Stomach smooth muscle (tissue), 2 donors: ENCODE results near the gene PMPCA.
"Not testable (repeated sequence)": the region's sequence is repeated elsewhere in the genome, so short reads cannot be mapped to it uniquely, and the experiment has no call there.

Source experiments
- H3K27ac ChIP-seq: one replicate; pipeline ENCODE4 v1.7.0; 2013; ENCODE audit warnings: mild to moderate bottlenecking, low read length, inconsistent platforms
- H3K27me3 ChIP-seq, 2 donors: one replicate each; pipeline ENCODE4 v1.7.0; 2013; ENCODE audit warnings: low read length in 2 of 2; ENCODE audit not compliant: insufficient read depth in 2 of 2, control insufficient read depth in 1 of 2
- H3K36me3 ChIP-seq, 2 donors: one replicate each; pipeline ENCODE4 v1.7.0; 2013; ENCODE audit warnings: low read length in 2 of 2; ENCODE audit not compliant: control insufficient read depth in 2 of 2, insufficient read depth in 2 of 2
- H3K4me1 ChIP-seq: one replicate; pipeline ENCODE4 v1.7.0; 2013; ENCODE audit warnings: low read length; ENCODE audit not compliant: control insufficient read depth, insufficient read depth
- H3K4me3 ChIP-seq, 2 donors: one replicate each; pipeline ENCODE4 v1.7.0; 2013; ENCODE audit warnings: low read length in 2 of 2
- H3K9ac ChIP-seq, 2 donors: one replicate each; pipeline ENCODE4 v1.7.0; 2013; ENCODE audit warnings: low read length in 2 of 2, mild to moderate bottlenecking in 1 of 2
- H3K9me3 ChIP-seq, 2 donors: one replicate each; pipeline ENCODE4 v1.7.0; 2013; ENCODE audit warnings: low read length in 2 of 2; ENCODE audit not compliant: control insufficient read depth in 2 of 2
- donor health status: healthy.
- donor health status: Pancreatic carcinoma.

PMPCA gene

DNA sequence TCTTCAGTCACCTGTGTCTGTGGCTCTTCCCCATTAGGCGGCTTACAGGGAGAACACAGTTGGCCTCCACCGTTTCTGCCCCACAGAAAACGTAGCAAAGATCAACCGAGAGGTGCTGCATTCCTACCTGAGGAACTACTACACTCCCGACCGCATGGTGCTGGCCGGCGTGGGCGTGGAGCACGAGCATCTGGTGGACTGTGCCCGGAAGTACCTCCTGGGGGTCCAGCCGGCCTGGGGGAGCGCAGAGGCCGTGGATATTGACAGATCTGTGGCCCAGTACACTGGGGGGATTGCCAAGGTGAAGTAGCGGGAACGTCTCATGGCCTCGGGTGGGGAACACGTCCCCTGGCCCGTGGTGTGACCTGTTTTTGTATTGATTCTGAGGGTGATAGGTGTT is 6.5 kb downstream of the PMPCA start:
- H3K36me3 ChIP-seq: peaks cover 62 to 63% of the 10 kb centered on the region in 2 donors
- H3K9me3 ChIP-seq: no peaks in the 10 kb centered on the region
- H3K27ac ChIP-seq: no peak overlapping the region
- no peak overlapping the region for H3K9ac ChIP-seq
- H3K4me3 ChIP-seq: no peak overlapping the region
- H3K4me1 ChIP-seq: peaks cover under 1% of the 10 kb centered on the region
- H3K27me3 ChIP-seq: no peaks in the 10 kb centered on the region

DNA sequence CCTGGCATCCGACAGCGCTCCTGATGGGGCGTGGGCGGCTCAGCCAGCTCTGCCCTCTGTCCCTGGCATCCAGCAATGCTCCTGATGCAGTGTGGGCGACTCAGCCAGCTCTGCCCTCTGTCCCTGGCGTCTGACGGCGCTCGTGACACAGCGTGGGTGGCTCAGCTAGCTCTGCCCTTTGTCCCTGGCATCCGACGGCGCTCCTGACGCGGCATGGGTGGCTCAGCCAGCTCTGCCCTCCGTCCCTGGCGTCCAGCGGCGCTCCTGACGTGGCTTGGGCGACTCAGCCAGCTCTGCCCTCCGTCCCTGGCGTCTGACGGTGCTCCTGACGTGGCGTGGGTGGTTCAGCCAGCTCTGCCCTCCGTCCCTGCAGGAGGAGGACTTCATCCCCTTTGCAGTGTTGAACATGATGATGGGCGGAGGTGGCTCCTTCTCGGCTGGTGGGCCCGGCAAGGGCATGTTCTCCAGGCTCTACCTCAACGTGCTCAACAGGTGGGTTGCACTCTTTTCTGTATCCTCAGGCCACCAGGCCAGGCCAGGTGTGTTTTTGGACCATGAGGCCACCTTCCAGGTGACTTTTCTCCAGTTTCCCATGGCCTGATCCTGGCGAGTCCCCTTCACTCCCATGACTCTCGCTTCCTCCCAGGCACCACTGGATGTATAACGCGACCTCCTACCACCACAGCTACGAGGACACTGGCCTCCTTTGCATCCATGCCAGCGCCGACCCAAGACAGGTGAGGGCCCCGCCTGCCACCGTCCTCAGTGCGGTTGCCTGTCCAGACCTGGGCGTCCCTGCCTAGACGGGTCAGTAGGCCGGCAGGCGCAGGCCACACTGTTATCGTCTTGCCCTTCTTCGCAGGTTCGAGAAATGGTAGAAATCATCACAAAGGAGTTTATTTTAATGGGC is 8.0 kb downstream of the PMPCA start:
- Histone ChIP-seq H3K27me3 (no peaks in the 10 kb centered on the region), H3K9me3 (no peaks in the 10 kb centered on the region), H3K27ac (no peak overlapping the region), H3K9ac (no peak overlapping the region), H3K36me3 (peaks cover 67 to 72% of the 10 kb centered on the region in 2 donors), H3K4me1 (no peaks in the 10 kb centered on the region), H3K4me3 (no peak overlapping the region)

DNA sequence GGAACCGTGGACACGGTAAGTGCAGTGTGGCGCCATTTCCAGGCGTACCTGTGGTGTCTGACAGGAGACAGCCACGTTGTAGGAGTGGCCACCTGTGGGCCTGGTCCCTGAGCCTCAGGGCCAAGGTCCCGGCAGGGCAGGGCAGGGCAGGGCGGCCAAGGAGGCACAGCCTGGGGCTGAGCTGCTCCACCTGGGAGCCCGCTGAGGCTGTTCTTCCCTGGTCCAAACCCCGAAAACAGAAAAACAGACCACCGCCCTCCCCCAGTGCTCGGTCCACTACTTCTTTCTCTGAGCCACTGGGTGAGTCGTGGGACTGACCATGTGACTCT is 8.6 kb downstream of the PMPCA start:
- Histone ChIP-seq H3K27ac (no peak overlapping the region), H3K4me3 (no peak overlapping the region), H3K4me1 (no peaks in the 10 kb centered on the region), H3K36me3 (peaks cover 67 to 69% of the 10 kb centered on the region in 2 donors), H3K9me3 (no peaks in the 10 kb centered on the region), H3K27me3 (no peaks in the 10 kb centered on the region), H3K9ac (no peak overlapping the region)

DNA sequence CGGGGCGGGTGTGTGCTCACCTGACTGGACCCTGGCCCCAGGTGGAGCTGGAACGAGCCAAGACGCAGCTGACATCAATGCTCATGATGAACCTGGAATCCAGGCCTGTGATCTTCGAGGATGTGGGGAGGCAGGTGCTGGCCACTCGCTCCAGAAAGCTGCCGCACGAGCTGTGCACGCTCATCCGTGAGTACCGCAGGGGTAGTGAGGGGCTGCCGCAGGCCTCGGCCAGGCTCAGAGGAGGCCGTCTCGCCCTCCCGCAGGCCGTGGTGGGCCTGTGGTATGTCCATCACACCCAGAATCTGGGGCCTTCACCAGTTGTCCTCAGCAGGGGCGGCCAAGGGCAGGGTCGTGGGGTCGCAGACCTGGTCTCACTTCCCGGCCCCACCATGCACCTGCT is 11.3 kb downstream of the PMPCA start:
- Histone ChIP-seq H3K27me3 (no peaks in the 10 kb centered on the region), H3K36me3 (peaks cover 53% of the 10 kb centered on the region in 2 donors), H3K9ac (no peak overlapping the region), H3K9me3 (no peaks in the 10 kb centered on the region), H3K4me3 (no peak overlapping the region), H3K27ac (no peak overlapping the region), H3K4me1 (no peaks in the 10 kb centered on the region)

DNA sequence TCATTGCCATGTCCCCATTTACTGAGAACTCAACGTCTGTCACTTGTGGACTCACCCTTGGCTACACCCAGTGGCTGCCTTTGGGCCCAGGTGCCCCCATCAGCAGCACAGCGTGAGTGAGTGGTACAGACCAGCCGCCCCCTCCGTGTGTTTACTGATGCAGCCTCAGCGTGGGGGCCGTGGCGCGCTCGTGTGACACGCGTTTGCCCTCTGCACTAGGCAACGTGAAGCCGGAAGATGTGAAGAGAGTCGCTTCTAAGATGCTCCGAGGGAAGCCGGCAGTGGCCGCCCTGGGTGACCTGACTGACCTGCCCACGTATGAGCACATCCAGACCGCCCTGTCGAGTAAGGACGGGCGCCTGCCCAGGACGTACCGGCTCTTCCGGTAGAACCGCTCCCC is 12.4 kb downstream of the PMPCA start:
- H3K4me3 ChIP-seq: no peak overlapping the region
- H3K27me3 ChIP-seq: no peaks in the 10 kb centered on the region
- no peaks in the 10 kb centered on the region for H3K9me3 ChIP-seq
- H3K9ac ChIP-seq: no peak overlapping the region
- peaks cover 46% of the 10 kb centered on the region in 2 donors for H3K36me3 ChIP-seq
- H3K4me1 ChIP-seq: no peaks in the 10 kb centered on the region
- H3K27ac ChIP-seq: no peak overlapping the region

DNA sequence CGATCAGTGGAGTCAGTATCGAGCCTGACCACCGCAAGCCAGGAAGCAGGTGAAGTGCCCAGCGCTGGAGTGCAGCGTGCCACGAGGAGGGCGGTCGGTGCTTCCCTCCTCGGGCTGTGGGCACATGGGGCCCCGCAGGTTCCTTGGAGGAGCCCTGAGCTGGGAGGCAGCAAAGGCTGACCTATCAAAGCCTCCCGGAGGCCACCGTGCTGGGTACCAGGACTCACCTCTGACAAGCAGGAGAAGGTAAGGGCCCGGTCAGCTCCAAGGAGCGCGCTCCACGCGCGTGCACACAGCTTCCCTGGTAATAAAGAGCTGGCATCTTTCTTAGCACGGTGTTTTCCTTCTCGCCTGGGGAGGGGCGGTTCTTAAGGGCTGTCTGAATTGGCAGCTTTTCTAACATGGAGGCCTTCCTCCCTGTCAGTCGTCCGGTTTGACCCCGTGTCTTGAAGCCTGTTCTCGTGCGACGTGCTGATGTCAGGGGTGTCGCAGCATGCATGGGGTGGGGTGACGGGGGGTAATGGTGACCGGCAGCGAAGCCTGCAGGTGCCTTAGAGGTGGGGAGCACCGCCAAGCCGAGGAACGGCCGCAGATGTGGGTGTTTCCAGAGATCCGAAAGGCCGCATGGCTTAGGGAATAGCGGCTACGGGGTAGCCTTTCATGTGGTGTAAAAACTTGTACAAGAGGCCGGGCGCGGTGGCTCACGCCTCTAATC is 13.1 kb downstream of the PMPCA start:
- peaks cover 39 to 40% of the 10 kb centered on the region in 2 donors for H3K36me3 ChIP-seq
- no peaks in the 10 kb centered on the region for H3K4me1 ChIP-seq
- no peaks in the 10 kb centered on the region for H3K27me3 ChIP-seq
- H3K27ac ChIP-seq: no peak overlapping the region
- no peaks in the 10 kb centered on the region for H3K9me3 ChIP-seq
- no peak overlapping the region for H3K4me3 ChIP-seq
- H3K9ac ChIP-seq: no peak overlapping the region

DNA sequence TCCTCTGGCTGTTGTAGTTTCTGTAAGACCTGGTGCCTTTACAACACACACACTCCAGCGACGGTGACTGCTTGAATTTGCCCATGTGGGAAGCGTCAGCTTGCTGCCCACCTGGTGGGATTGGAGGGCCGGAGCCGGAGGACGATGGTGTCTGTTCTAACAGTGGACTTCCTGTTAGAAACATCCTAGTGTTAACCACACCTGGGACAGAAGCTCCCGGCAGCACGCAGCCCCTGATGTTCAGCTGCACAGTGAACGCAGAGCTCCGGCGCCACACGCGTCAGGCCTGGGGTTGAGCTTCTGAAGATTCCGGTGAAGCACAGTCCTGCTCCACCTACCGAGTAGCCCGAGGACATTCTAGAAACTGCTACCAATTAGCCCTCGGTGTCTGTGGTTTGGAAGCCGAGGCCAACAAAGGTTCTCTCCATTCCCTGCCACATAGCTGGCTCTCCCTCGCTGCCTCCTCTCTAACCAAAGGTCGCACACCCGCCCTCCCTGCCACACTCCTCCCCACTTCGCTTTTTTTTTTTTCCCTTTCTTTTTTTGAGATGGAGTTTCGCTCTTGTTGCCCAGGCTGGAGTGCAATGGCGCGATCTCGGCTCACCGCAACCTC is 14.4 kb downstream of the PMPCA start:
- H3K9ac ChIP-seq: no peak overlapping the region
- peaks cover 36 to 47% of the 10 kb centered on the region in 2 donors for H3K36me3 ChIP-seq
- no peak overlapping the region for H3K27ac ChIP-seq
- H3K4me3 ChIP-seq: no peak overlapping the region
- H3K9me3 ChIP-seq: no peaks in the 10 kb centered on the region
- no peaks in the 10 kb centered on the region for H3K4me1 ChIP-seq
- H3K27me3 ChIP-seq: no peaks in the 10 kb centered on the region

DNA sequence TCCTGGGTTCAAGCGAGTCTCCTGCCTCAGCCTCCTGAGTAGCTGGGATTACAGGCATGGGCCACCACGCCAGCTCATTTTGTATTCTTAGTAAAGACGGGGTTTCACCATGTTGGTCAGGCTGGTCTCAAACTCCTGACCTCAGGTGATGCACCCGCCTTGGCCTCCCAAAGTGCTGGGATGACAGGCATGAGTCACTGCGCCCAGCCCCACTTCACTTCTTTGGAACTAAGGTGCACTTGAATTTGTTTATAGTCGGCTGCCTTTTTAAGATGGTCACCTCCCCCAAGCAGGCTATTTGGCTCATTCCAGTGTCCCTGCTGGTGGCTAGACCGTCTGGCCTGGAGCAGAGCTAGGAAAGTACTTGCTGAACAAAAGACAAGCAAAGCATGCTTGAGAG is 14.9 kb downstream of the PMPCA start:
- not testable (repeated sequence) for H3K4me1 ChIP-seq, H3K27me3 ChIP-seq, H3K9ac ChIP-seq, H3K4me3 ChIP-seq, H3K9me3 ChIP-seq, H3K27ac ChIP-seq
- H3K36me3 ChIP-seq: peaks cover 40 to 46% of the 10 kb centered on the region in 2 donors

DNA sequence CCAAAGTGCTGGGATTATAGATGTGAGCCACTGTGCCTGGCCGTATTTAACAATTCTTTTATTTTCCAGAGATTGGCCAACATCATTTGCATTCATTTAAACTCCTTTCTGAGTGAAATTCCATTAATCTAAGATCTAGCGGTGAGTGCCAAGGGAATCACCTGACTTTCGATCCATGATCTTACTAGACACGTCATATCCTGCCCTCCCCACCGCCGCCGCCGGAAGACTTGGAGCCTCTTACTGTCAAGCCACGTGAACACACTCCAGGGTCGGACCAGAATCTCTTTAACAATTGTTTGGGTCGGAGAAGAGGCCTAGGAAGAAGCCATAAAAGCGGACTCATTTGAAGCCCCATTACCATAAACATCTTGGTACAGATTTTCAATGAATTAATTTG is 16.3 kb downstream of the PMPCA start:
- Histone ChIP-seq H3K36me3 (peaks cover 35 to 40% of the 10 kb centered on the region in 2 donors), H3K27me3 (no peaks in the 10 kb centered on the region), H3K4me1 (no peaks in the 10 kb centered on the region), H3K9me3 (no peaks in the 10 kb centered on the region), H3K4me3 (no peak overlapping the region), H3K27ac (no peak overlapping the region), H3K9ac (no peak overlapping the region)

DNA sequence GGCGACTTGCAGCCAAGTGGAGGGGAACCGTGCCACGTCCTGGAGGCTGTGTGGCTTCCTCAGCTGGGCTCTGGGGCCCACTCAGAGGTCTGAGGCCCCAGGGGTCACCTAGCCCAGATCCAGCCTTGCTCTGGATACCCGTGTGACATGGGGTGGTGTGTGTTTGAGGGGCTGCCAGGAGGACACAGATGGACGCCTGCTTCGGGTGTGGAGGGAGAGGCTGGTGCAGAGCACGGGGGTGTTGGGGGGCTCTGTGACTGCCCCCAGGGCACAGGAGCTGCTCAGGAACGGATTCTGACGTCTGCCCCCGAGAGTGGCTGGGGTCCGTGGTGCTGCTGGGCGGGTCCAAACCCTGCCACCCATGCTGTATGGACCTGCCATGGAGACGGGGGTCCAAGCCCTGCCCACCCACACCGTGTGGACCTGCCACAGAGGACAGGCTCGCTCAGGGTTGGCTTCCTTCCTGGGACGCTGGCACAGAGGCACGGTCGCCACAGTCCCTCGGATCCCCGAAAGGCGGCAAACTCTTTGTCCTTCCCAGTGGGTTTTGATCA is 18.7 kb downstream of the PMPCA start:
- H3K27me3 ChIP-seq: no peaks in the 10 kb centered on the region
- no peaks in the 10 kb centered on the region for H3K4me1 ChIP-seq
- H3K4me3 ChIP-seq: no peak overlapping the region
- H3K9me3 ChIP-seq: no peaks in the 10 kb centered on the region
- H3K27ac ChIP-seq: no peak overlapping the region
- H3K36me3 ChIP-seq: peaks cover 16 to 27% of the 10 kb centered on the region in 2 donors
- no peak overlapping the region for H3K9ac ChIP-seq
